ENCODE measurements around the gene DDX5.
"Not testable (repeated sequence)": the region's sequence is repeated elsewhere in the genome, so short reads cannot be mapped to it uniquely, and the experiment has no call there.

Gene DDX5

DNA sequence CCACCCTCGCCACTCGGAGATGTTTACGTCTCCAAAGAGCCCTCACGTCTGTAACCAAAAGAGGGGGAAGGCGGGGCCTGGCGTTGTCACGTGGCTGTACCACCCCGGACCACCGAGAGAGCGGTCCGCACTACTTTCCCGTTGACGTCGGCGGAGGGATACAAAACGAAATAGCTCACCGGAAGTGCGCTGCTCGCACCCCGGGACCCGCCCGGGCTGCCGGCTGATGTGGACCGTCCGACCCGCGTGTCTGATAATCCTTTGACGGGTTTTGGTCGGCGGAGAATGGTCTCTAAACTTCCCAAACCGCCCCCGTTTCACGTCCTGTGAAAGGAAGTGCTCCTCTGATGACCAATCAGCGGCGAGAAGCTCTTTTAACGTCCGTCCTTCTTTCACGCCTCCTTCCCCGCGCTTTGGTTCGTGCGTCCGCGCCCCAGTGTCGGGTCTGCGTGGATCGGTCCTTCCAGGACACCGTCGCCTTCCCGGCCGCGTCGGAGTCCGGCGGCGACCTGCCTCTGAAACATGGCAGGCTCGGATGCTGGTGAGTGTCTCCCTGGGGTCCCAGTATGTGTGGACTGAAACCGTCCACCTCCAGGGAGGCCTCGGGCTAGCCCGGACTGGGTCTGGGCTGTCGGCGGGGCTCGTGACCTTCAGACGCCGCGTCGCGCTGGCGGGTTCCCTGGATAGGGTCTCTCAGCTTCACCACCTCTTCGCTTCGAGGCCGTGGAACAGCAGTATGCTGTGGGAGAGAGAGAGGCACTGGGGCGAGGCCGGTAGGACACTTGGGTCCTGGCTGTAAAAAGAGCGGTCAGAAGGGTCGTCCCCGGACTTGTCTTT, 705 bp upstream of the DDX5 start, which contains the start of gene CEP95:
Gene CEP95, plus strand, starts transcription at position 402 of the 837 bp plus-strand sequence. Its CDS starts 121 bp downstream, at position 523.
- peak; percentile 99 for DNase-seq

- peak; percentile 94 for DNase-seq
These were observed 519 bp downstream of the DDX5 start for GRCh38 chr17:64505340-64506200.

DNA sequence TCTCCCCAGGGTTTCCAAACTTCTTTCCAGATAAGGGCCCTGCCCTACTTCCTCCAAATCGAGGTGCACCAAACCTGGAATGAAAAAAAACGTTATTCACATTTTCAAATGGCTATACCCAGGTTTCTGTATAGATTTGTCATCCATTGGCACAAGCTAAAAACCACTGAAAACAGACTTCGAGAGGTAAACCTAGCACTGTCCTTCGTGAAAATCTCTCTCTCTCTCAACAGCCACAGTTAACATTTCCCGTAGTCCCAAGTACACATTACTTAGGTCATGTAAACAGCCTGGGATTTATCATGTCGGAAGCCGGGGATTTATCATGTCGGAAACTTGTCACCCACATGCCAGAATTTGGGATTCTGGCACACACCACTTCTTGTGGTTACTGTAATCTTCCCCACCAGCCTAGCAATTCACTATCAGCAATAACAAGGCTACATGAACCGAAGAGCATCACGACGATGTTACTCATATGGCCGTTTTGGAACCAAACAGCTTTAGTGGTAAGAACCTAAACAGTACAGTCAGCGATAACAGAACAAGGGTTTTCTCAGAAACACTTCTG, 1.2 kb downstream of the DDX5 start:
- DNase-seq, result peak; percentile 94

DNA sequence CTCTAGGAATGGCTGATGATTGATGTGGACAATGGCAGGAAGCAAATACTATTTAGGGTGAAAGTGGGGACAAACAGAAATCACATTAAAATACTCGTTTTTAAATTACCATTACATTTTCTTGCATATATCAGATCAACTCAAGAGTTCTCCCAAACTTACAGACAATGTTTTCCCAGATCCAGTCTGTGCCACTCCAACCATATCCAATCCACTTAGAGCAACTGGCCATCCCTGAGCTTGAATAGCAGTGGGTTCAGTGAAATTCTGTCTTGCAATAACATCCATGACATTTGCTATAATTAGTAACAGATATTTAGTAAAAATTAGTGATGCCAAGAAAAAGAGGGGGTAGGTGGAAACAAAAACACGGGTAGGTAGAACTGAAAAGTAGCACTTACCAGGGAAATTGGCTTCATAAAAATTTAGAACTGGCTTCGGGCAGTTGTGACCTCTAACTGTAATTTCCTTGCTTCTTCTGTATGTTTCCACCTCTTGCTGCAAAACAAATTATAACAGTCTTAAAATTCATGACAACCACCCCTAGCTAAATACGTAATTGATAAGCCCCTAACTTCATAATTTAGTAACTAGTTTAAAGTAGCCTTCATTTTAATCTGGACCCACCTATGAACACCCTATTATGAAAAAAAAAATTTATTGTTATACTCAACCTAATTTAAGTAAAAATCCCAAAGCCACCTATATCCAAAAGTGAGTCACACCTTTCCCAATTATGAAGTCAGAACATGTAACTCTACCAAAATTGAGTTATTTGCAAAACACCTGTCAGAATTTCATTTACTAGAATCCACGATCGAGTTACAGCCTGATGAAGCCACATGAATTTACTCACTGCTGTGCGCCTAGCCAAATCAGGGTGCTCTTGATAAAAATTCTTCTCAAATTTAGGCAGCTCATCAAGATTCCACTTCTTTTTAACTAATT, 2.0 kb downstream of the DDX5 start:
- DNase-seq, result no peak

DNA sequence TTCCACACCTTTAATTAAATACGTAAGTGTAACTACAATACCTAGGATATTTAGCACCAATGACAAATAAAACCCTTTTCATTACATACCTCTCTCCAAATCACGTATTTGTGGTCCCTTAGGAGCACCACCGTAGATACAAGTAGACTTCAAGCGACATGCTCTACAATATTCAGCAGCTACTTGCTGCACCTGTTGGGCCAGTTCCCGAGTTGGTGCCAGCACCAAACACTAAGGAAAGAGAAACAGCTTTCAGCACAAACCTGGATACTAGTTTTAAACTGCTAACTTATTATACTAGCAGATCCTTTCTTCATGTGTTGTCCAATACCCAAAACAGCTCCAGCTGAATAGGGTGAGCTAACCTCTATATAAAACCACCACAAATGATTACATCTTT, 2.7 kb downstream of the DDX5 start:
- DNase-seq, result no peak

GRCh38 chr17:64502809-64503208, 3.3 kb downstream of the DDX5 start:
- no peak for DNase-seq

GRCh38 chr17:64502021-64502420, 4.1 kb downstream of the DDX5 start:
- DNase-seq, result no peak

GRCh38 chr17:64500862-64501765, 5.0 kb downstream of the DDX5 start:
- DNase-seq, result no peak

DNA sequence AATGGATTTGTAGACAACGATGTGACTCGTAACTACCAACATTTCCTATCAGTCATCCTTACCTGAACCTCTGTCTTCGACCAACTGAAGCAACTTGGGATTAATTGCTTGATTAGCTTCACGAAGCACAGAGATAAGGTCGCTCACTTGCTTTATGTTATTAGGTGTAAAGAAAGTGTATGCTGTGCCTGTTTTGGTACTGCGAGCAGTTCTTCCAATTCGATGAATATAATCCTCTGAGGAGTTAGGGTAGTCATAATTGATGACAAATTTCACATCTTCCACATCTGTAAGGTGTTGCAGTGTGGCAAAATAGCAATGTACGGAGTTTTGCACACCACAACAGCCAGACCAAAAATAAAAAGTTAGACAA, 5.6 kb downstream of the DDX5 start:
- no peak for DNase-seq

GRCh38 chr17:64499805-64500486, 6.1 kb downstream of the DDX5 start:
- no peak for DNase-seq

GRCh38 chr17:64498308-64499203, 7.5 kb downstream of the DDX5 start:
- peak; percentile 37 for DNase-seq

GRCh38 chr17:64497565-64498035, 8.5 kb downstream of the DDX5 start:
- DNase-seq, result no peak

DNA sequence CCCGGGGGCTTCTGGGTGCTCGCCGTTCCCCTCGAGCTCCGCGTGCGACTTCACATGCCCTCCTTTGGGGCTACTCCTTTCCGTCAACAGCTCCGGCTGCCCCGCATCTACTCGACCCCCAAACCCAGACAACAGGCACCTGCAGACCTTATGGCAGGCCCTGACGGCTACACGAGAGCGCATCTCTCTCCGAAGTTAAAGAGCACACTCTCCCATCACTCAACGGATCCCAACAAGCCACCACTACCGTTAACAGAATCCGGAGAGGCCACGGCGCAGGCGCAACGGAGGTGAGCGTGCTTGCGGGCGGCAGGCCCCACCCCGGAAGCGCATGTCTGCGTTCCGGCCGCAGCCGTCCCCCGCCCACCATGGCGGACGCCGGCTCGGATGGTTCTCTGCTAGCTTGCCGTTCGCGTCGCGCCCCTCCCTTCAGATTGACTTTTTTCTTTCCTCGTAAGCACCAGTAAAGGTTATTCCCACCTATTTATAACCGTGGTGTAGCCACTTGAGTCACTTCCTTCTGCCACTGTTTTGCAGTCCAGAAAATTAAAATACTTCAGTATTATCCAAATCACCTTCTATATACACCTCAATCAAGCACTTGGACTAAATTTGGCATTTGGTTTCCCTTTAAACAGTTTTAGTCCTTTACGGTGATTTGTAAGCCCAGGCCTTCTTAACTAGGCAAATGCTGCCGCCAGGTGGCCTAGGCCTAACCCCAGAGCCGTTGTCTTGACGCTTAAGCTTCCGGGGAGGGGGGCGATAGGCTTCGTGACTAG, 9.1 kb downstream of the DDX5 start, which contains the start of gene POLG2:
Gene POLG2, minus strand, starts transcription at position 269 of the 779 bp plus-strand sequence. Its CDS starts 86 bp downstream, at position 183.
- DNase-seq, result peak; percentile 95

DNA sequence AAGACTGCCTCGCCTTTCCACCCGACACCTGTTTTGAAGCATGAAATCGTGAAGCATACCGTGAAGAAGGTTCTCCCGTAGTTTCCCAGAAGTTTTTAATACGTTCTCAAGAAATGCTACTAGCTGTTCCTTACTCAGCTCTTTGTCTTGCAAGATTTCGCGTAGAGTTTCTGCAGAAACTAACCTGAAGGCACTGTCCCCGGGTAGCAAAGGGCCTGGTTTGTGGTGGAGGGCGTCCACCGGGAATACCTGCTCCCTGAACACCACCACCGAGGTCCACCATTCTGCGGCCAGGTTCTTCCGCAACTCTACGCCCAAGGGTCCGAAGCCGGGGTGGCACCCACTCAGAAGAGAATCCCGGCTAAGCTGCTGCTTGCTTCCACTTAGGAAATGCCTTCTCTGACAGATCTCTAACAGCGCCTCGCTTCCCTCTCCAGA, 9.7 kb downstream of the DDX5 start:
- DNase-seq, result peak; percentile 43

GRCh38 chr17:64495300-64495699, 10.8 kb downstream of the DDX5 start:
- not testable (repeated sequence) for DNase-seq

- no peak for DNase-seq
These were observed 12.0 kb downstream of the DDX5 start for GRCh38 chr17:64494121-64494520.

DNA sequence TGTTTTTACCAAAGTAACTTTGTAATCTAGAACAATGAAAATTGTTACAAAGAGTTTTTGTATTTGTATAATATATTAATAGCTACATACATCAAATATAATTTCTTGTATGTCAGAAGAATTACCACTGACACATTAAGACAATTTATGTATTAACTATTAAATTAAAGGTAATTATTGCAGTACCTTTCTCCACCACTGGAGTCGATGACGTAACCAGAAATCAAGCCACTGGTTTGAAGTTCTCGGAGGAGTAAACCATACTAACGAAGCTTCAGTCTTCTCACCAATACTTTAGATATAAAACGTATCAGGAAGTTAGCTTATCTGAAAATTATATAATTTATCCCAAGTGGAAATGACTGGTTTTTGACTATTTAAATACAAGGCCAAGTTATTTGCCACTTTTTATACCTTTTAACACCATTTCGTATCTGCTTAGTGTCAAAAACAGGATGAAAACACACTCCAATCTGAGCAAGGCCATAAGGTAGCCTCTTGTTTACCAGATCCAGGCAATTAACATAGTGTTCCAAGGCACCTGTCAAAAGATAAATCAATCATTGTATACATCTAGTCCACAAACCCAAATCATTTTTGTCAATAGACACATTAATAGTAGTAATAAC, 13.5 kb downstream of the DDX5 start:
- peak; percentile 27 for DNase-seq

- DNase-seq, result no peak
These were observed 14.1 kb downstream of the DDX5 start for GRCh38 chr17:64491994-64492393.
